Astrocyte of the cerebellum (primary cell): ENCODE measurements around the gene CIAO1.

ENCODE experiments used
- DNase-seq: peaks from one replicate; pipeline ENCODE4 v3.0.0-alpha.2; 2011; ENCODE audit warnings: low read depth
- H3K4me3 ChIP-seq: 2 replicates; pipeline ENCODE4 v1.5.1; 2011; ENCODE audit warnings: mild to moderate bottlenecking, low read depth, low read length, moderate library complexity
- in situ Hi-C: cut with HindIII; loops from 2 replicates; pipeline ENCODE4 v1.10.0; 2017; ENCODE audit warnings: low sequenced_read_pairs
- TF ChIP-seq, protein P1 (sequence below): IDR thresholded peaks from 2 replicates; pipeline ENCODE4 v1.5.1; 2012; ENCODE audit warnings: low read length, low read depth, moderate library complexity, mild to moderate bottlenecking; ENCODE audit errors: missing control alignments

CIAO1 gene

GRCh38 chr2:96249654-96250053 lies 16.4 kb upstream of the CIAO1 start:
- in situ Hi-C loops = no loop called here
- no peak for DNase-seq
- no peak overlapping the region for H3K4me3 ChIP-seq
- TF ChIP-seq, protein P1, sequence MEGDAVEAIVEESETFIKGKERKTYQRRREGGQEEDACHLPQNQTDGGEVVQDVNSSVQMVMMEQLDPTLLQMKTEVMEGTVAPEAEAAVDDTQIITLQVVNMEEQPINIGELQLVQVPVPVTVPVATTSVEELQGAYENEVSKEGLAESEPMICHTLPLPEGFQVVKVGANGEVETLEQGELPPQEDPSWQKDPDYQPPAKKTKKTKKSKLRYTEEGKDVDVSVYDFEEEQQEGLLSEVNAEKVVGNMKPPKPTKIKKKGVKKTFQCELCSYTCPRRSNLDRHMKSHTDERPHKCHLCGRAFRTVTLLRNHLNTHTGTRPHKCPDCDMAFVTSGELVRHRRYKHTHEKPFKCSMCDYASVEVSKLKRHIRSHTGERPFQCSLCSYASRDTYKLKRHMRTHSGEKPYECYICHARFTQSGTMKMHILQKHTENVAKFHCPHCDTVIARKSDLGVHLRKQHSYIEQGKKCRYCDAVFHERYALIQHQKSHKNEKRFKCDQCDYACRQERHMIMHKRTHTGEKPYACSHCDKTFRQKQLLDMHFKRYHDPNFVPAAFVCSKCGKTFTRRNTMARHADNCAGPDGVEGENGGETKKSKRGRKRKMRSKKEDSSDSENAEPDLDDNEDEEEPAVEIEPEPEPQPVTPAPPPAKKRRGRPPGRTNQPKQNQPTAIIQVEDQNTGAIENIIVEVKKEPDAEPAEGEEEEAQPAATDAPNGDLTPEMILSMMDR = no peak

DNA sequence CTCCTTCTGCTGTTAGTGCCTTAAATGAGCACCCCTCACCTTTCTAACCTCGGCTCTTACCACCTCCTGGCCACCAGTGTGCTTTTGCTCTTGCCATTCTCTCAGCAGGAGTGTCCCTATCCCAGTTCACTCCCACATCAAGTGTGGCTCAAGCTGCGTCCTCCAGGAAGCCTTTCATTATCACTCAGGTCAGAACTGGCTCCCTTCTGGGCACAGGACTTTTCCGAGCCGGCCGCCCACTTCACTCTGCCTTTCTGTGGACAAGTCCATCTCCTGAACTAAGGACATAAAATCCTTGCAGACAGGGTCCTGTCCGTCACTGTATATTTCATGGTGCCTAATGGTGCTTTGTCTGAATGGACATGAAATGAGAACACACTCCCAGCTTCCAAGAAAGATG lies 15.8 kb upstream of the CIAO1 start:
- TF ChIP-seq, protein P1 = no peak
- DNase-seq = no peak
- in situ Hi-C loops = no loop called here
- H3K4me3 ChIP-seq = no peak overlapping the region

DNA sequence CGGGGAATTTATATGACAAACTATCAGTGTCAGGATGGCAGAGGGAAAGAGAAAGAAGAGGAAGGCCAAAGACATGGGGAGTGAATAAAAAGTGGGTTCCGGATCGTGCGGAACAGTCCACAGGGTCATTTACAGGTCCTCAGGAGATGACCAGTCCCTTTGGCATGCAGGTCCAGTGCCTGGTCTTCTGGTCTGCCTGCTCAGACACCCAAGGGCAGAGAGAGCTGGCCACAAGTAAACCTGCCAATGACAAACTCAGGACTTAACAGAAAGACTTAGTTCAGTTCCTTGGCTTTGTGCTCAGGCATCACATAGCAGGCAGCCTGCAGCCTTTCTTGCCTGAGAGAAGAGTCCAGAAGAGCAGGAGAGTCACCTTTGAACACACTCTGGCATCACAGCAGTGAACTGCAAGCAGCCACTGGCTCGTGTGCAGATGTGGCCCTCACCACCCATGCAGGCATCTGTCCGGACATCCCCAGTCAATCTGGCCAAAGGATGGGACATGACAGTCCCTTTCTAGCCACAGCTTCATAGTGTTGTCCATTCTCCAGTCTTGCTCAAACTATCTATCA lies 14.2 kb upstream of the CIAO1 start:
- TF ChIP-seq, protein P1 = no peak
- H3K4me3 ChIP-seq = no peak overlapping the region
- peak; percentile 87 for DNase-seq
- in situ Hi-C loops = no loop called here

- in situ Hi-C loops = no loop called here
- TF ChIP-seq, protein P1 = no peak
- no peak overlapping the region for H3K4me3 ChIP-seq
- no peak for DNase-seq
These were observed 13.5 kb upstream of the CIAO1 start for GRCh38 chr2:96252526-96252925.

DNA sequence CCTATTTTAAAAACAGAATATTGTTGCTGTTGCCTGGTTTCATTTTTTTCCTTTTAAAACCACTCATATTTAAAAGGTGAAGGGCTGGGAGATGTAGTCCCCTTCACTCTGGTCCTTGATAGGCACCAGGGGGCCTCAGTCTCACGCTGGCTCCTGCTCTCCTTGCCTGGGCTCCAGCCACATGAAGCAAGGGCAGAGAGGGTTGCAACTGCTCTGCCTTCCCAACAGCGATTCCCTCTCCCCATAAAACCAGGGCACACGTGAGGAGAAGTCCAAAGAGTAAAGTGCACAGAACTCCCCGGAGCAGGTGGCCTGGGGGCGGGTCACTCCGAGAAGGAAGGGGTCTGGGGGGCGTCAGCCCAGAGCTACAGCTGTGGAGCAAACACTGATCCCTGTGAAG lies 13.0 kb upstream of the CIAO1 start:
- in situ Hi-C loops = no loop called here
- H3K4me3 ChIP-seq = no peak overlapping the region
- DNase-seq = no peak
- TF ChIP-seq, protein P1 = no peak

GRCh38 chr2:96254571-96254970 lies 11.5 kb upstream of the CIAO1 start:
- no peak overlapping the region for H3K4me3 ChIP-seq
- in situ Hi-C loops = no loop called here
- TF ChIP-seq, protein P1 = no peak
- no peak for DNase-seq
